ENCODE measurements around the gene ZNF740. TPM values are rescaled to one million over a fixed set of nuclear protein-coding genes. Genes with fewer than 3 reads are reported as not detected.

ZNF740 gene
- total RNA-seq, 1 donor from 2014 or later: 16.7 TPM

- Histone ChIP-seq H3K36me3 (ENCODE audit: control insufficient read depth in 3 of 3, insufficient read depth in 3 of 3, low read length in 3 of 3) (no peaks in the 10 kb centered on the region), H3K27ac (ENCODE audit: low read depth, low read length) (no peak overlapping the region), H3K27me3 (ENCODE audit: control insufficient read depth in 3 of 3, insufficient read depth in 3 of 3, low read length in 3 of 3) (peaks cover 13 to 34% (median 29%) of the 10 kb centered on the region in 3 donors), H3K9me3 (ENCODE audit: control insufficient read depth in 3 of 3, low read length in 3 of 3) (no peaks in the 10 kb centered on the region), H3K4me3 (ENCODE audit: low read length in 3 of 3) (no peak overlapping the region), H3K4me1 (ENCODE audit: control insufficient read depth in 3 of 3, insufficient read depth in 3 of 3, low read length in 3 of 3) (no peaks in the 10 kb centered on the region), H3K9ac (ENCODE audit: low read depth in 1 of 3, low read length in 3 of 3) (no peak overlapping the region)
Observed at GRCh38 chr12:53239643-53240258, 59.2 kb downstream of the ZNF740 start.

- Histone ChIP-seq H3K27me3 (ENCODE audit: control insufficient read depth in 3 of 3, insufficient read depth in 3 of 3, low read length in 3 of 3) (peaks cover 13 to 22% (median 15%) of the 10 kb centered on the region in 3 donors), H3K9ac (ENCODE audit: low read depth in 1 of 3, low read length in 3 of 3) (no peak overlapping the region), H3K36me3 (ENCODE audit: control insufficient read depth in 3 of 3, insufficient read depth in 3 of 3, low read length in 3 of 3) (no peaks in the 10 kb centered on the region), H3K27ac (ENCODE audit: low read depth, low read length) (no peak overlapping the region), H3K9me3 (ENCODE audit: control insufficient read depth in 3 of 3, low read length in 3 of 3) (no peaks in the 10 kb centered on the region), H3K4me3 (ENCODE audit: low read length in 3 of 3) (no peak overlapping the region), H3K4me1 (ENCODE audit: control insufficient read depth in 3 of 3, insufficient read depth in 3 of 3, low read length in 3 of 3) (no peaks in the 10 kb centered on the region)
Observed at GRCh38 chr12:53241623-53242412, 61.3 kb downstream of the ZNF740 start.

DNA sequence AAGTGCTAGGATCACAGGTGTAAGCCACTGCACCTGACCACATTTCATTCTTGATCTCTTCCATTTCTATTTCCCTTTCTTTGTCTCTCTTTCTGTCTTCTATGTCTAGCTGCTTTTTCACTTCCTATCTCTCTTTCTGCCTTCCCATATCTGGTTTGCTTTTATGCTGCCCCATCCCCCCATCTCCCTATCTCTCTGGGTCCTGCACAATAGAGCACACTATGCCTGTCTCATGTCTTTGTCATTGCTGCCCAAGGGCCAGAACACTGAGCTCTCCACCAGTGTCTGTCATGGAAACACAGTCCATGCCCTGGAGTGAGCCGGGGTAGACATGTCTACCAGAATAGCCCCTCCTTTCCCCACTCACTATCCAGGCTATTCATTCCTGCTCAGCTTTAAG, 63.8 kb downstream of the ZNF740 start:
- H3K27ac ChIP-seq (ENCODE audit: low read depth, low read length): no peak overlapping the region

More for the DNA sequence above, 63.8 kb downstream of the ZNF740 start:
- H3K36me3 ChIP-seq (ENCODE audit: control insufficient read depth in 3 of 3, insufficient read depth in 3 of 3, low read length in 3 of 3): no peaks in the 10 kb centered on the region
- no peak overlapping the region for H3K9ac ChIP-seq (ENCODE audit: low read depth in 1 of 3, low read length in 3 of 3)
- no peaks in the 10 kb centered on the region for H3K4me1 ChIP-seq (ENCODE audit: control insufficient read depth in 3 of 3, insufficient read depth in 3 of 3, low read length in 3 of 3)
- H3K27me3 ChIP-seq (ENCODE audit: control insufficient read depth in 3 of 3, insufficient read depth in 3 of 3, low read length in 3 of 3): peaks cover 13 to 19% (median 13%) of the 10 kb centered on the region in 3 donors
- no peaks in the 10 kb centered on the region for H3K9me3 ChIP-seq (ENCODE audit: control insufficient read depth in 3 of 3, low read length in 3 of 3)
- H3K4me3 ChIP-seq (ENCODE audit: low read length in 3 of 3): no peak overlapping the region

Small RNA genes lying within 50 kb of the gene (small RNA-seq; reads per million reads assigned to genes)
- not detected for gene HIGD1AP1
- not detected for gene RNU6-333P

Other genes with a start within 250 kb of the ZNF740 start
- 4.2 TPM for gene KRT18, start 231.6 kb upstream of the ZNF740 start, total RNA-seq
- 1,005 TPM for gene EIF4B, start 174.3 kb upstream of the ZNF740 start, total RNA-seq
- gene TNS2, start 130.7 kb upstream of the ZNF740 start, total RNA-seq: 21.9 TPM
- 13.0 TPM for gene SPRYD3, start 101.3 kb upstream of the ZNF740 start, total RNA-seq
- 89.8 TPM for gene IGFBP6, start 83.1 kb upstream of the ZNF740 start, total RNA-seq
- gene SOAT2, start 77.2 kb upstream of the ZNF740 start, total RNA-seq: under 0.01 TPM
- 16.7 TPM for gene CSAD, start 203 bp downstream of the ZNF740 start, total RNA-seq
- 1.6 TPM for gene ITGB7, start 26.5 kb downstream of the ZNF740 start, total RNA-seq
- gene RARG, start 51.5 kb downstream of the ZNF740 start, total RNA-seq: 12.5 TPM
- gene ESPL1, start 87.6 kb downstream of the ZNF740 start, total RNA-seq: 2.6 TPM
- gene PFDN5, start 114.8 kb downstream of the ZNF740 start, total RNA-seq: 686 TPM
- 50.1 TPM for gene MYG1, start 119.0 kb downstream of the ZNF740 start, total RNA-seq
- 35.5 TPM for gene AAAS, start 140.9 kb downstream of the ZNF740 start, total RNA-seq
- not detected for gene SP7, start 155.6 kb downstream of the ZNF740 start, total RNA-seq
- gene SP1, start 199.5 kb downstream of the ZNF740 start, total RNA-seq: 30.3 TPM
- not detected for gene AMHR2, start 243.1 kb downstream of the ZNF740 start, total RNA-seq